Aorta (tissue), 5 donors: Measurements from ENCODE around the gene SUFU. TPM values are rescaled to one million over a fixed set of nuclear protein-coding genes. Genes with fewer than 3 reads are reported as not detected.
"Not testable (repeated sequence)": the region's sequence is repeated elsewhere in the genome, so short reads cannot be mapped to it uniquely, and the experiment has no call there.

Experiments used
- ATAC-seq: fragments of 200-7000 bp; cut with Tn5 transposase; one replicate; pipeline ENCODE4 v1.9.1; 2022; ENCODE audit warnings: moderate library complexity; ENCODE audit not compliant: low FRiP score
- DNase-seq, 2 donors: peaks; one replicate each; pipeline ENCODE4 v3.0.0-alpha.2; 2020
- H3K27ac ChIP-seq, 2 donors: one replicate each; pipeline ENCODE4 v1.5.1; 2013; ENCODE audit warnings: low read length in 2 of 2, mild to moderate bottlenecking in 2 of 2, moderate library complexity in 2 of 2, control low read depth in 1 of 2, inconsistent platforms in 1 of 2, low read depth in 1 of 2
- H3K27me3 ChIP-seq, 2 donors: one replicate each; pipeline ENCODE4 v1.6.1; 2013; ENCODE audit warnings: control low read depth in 1 of 2, low read length in 1 of 2, mild to moderate bottlenecking in 1 of 2, moderate library complexity in 1 of 2; ENCODE audit not compliant: insufficient read depth in 2 of 2, control insufficient read depth in 1 of 2
- H3K36me3 ChIP-seq, 2 donors: one replicate each; pipeline ENCODE4 v1.6.1; 2013; ENCODE audit warnings: control low read depth in 1 of 2, low read length in 1 of 2, mild to moderate bottlenecking in 1 of 2; ENCODE audit not compliant: insufficient read depth in 2 of 2, control insufficient read depth in 1 of 2
- H3K4me1 ChIP-seq, 2 donors: one replicate each; pipeline ENCODE4 v1.6.1; 2013; ENCODE audit warnings: low read length in 2 of 2, control low read depth in 1 of 2, mild to moderate bottlenecking in 1 of 2, moderate library complexity in 1 of 2; ENCODE audit not compliant: insufficient read depth in 2 of 2, control insufficient read depth in 1 of 2
- H3K4me3 ChIP-seq, 2 donors: one replicate each; pipeline ENCODE4 v1.5.1; 2013; ENCODE audit warnings: low read length in 2 of 2, control low read depth in 1 of 2, mild to moderate bottlenecking in 1 of 2
- H3K9me3 ChIP-seq: one replicate; pipeline ENCODE4 v1.6.1; 2013; ENCODE audit warnings: mild to moderate bottlenecking, low read length; ENCODE audit not compliant: control insufficient read depth
- WGBS, 2 donors: extraction: QIAGEN DNeasy Blood & Tissue Kit; methylation state at CpG; one replicate each; pipeline ENCODE4 v1.1.7; 2013; 5-methylcytosine and 5-hydroxymethylcytosine counted together
- intact Hi-C, 2 donors: fragments of 100-400 bp; cut with DNase I; formaldehyde crosslinking; loops; one replicate each; pipeline versions ENCODE4 v1.14.2 to v1.15.0; 2022
- polyA plus RNA-seq, 2 donors: library from polyadenylated mRNA; stranded (reverse); fragments of 200-250 nt; gene quantifications; one replicate each; pipeline ENCODE4 v1.2.3, GENCODE V29; 2013
- total RNA-seq, 2 donors: library from RNA; stranded (reverse); fragmentation: NEBNext Ultra II Directional; extraction: Animal tissue kit (Norgen Biotek cat#: 25700); gene quantifications; one replicate each; pipeline ENCODE4 v1.2.1, GENCODE V29; 2021
- donor health status: healthy with polysubstance abuse.
- donor health status: Bipolar disorder and iron deficiency.
- donor health status: DM: no; HTN: no; CAD: no.
- donor health status: DM: no; HTN: no; CAD: no.
- donor health status: DM: yes; HTN: yes; CAD: no.

The SUFU gene
- total and polyA plus RNA-seq, 4 donors = 2.3 to 24.0 (median 7.9) TPM

DNA sequence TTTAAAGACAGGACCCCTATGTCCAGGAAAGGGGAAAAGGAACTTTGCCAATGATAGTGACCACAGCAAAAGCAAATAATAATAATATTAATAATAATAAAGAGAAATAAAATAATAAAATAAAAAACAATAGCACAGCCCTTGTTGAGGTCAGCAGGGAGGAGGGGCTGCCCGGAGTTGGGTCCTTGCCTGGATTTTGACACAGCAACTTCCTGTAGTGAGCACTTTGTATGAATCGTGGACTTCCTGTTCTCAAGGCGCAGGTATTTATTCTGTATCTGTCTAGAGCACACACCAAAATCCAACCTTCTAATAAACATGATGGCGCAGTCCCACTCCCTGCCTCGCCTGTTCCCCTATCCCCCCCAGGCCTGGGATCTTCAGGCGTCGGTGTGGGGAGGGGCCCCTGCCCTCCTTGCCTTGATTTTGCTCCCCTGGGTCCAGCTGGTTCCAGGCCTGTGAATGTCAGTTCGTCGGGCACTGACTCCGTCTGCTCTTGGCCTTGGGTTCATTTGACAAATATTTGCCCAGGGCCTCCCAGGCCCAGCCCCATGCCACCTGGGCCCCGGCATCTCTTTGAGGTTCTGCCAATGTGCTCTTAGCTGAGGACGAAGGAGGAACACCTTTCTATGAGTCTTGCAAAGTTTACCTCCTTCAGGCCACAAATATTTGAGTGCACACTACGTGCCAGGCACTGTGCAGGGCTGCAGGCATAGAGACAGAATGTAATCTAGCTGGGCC, 154.4 kb downstream of the SUFU start:
- H3K36me3 ChIP-seq = peaks cover 0 to 11% of the 10 kb centered on the region in 2 donors
- WGBS, 2 donors = 46 to 52% methylated on average over 13 of the region's 13 CpGs
- H3K4me1 ChIP-seq = no peaks in the 10 kb centered on the region
- DNase-seq = peak in 1 of 2 donors; percentile 29
- intact Hi-C loops = no loop called here
- no peak overlapping the region for H3K27ac ChIP-seq
- H3K9me3 ChIP-seq = no peaks in the 10 kb centered on the region
- no peak overlapping the region for H3K4me3 ChIP-seq
- no peaks in the 10 kb centered on the region for H3K27me3 ChIP-seq
- no peak for ATAC-seq

DNA sequence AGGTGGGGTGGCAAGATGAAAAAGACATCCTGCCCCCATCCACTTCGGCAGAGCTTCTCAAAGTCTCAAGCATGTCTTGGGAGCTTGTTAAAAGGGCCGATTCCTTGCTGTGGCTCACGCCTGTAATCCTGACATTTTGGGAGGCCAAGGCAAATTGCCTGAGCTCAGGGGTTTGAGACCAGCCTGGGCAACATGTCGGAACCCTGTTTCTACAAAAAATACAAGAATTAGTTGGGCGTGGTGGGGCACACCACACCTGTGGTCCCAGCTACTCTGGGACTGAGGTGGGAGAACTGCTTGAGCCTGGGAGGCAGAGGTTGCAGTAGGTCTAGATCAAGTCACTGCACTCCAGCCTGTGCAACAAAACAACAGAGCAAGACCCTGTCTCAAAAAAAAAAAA, 155.0 kb downstream of the SUFU start:
- WGBS, 2 donors = 74 to 81% methylated on average over 5 of the region's 5 CpGs
- Histone ChIP-seq H3K27ac (no peak overlapping the region), H3K4me1 (no peaks in the 10 kb centered on the region), H3K4me3 (no peak overlapping the region), H3K27me3 (no peaks in the 10 kb centered on the region), H3K9me3 (no peaks in the 10 kb centered on the region), H3K36me3 (peaks cover 0 to 11% of the 10 kb centered on the region in 2 donors)
- intact Hi-C loops = no loop called here
- ATAC-seq = no peak
- peak in 1 of 2 donors; percentile 31 for DNase-seq

DNA sequence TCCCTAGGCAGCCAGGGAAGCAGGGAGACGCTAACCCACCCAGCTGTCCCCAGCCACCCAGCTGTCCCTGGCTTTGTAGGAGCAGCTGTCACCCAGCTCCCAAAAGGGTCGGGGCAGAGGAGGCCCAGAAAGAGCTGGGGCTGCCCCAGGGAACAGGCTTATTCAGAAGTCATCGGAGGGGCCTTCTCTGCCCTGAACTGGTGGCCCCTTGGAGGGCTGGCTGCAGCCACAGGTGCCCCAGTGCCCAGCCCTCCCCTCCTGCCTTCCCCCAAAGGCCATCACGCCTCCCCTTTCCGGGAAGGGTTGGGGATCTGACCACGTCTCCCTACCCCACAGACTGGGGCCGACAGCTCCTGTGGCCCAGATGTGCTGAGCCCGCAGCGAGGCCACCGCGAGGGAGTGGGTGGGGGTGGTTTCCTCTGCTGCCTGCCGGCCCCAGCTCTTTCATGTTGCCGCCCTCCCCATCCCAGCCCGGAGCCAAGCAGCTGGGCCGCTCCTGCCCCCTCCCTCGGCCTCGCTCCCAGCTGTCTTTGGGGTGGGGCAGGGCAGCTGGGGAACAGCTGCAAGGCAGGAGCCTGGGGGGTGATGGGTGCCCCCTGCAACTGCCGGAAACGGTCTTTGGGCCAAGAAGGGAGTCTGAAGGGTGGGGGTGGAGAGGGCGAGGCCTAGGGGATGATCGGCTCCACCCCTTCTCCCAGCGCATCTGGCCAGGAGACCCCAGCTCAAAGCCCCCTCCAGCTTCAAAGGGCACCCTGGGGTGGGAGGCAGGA, 157.3 kb downstream of the SUFU start:
- H3K27me3 ChIP-seq = no peaks in the 10 kb centered on the region
- DNase-seq (peak; percentile 75 to 85), ATAC-seq (peak; percentile 25)
- H3K4me1 ChIP-seq = no peaks in the 10 kb centered on the region
- intact Hi-C loops = no loop called here
- H3K4me3 ChIP-seq = no peak overlapping the region
- H3K27ac ChIP-seq = no peak overlapping the region
- peaks cover 0 to 6% of the 10 kb centered on the region in 2 donors for H3K36me3 ChIP-seq
- H3K9me3 ChIP-seq = no peaks in the 10 kb centered on the region
- WGBS, 2 donors = 14 to 17% methylated on average over 17 to 22 of the region's 22 CpGs

DNA sequence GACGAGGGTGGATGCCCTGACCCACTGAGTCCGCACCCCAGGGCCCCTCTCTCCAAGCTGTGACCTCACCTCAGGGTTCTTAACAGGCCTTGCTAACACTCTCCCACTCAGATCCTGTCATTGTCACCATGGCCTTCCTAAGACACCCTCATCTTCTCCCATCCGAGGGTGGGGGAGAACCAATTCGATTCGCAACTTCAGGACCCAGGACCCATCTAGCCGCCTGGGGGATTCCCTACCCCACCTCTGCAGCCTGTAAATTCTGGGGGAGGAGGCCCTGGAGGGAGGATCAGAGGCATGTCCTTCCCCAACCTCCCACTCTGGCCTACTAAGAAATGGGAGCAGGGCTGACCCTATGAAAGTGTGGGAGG, 157.9 kb downstream of the SUFU start:
- Histone ChIP-seq H3K27ac (no peak overlapping the region), H3K36me3 (peaks cover 0 to 3% of the 10 kb centered on the region in 2 donors), H3K4me3 (no peak overlapping the region), H3K9me3 (no peaks in the 10 kb centered on the region), H3K4me1 (no peaks in the 10 kb centered on the region), H3K27me3 (no peaks in the 10 kb centered on the region)
- DNase-seq (no peak), ATAC-seq (no peak)
- intact Hi-C loops = no loop called here
- 78 to 80% methylated on average over 6 of the region's 6 CpGs for WGBS, 2 donors

DNA sequence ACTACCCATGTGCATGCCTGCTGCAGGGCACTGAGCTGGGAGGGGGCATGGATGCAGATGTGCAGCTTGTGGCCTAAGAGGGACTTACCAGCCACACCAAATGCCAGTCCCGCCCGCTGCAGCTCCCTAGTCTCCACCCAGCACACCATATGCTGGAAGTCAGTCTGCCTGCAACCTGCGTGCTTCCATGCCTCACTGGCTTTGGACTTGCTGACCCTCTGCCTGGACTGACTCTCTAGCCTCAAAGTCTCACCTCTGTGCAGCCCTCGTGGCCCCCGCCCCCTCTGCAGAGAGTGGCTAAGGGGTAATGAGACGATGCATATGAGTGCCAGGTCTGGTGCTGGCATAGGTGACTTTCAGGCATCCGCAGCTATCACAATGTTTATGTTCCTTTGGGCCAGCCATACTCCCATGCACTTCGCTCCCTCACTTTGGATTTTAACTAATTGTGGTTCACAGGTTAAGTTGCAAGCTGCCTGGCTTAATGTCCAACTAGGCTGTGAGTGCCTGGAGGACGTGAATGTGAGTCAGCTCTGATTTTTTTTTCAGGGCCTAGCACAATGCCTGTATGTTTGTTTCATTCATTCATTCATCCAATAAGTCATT, 162.2 kb downstream of the SUFU start:
- ATAC-seq = no peak
- intact Hi-C loops = no loop called here
- Histone ChIP-seq H3K4me1 (no peaks in the 10 kb centered on the region), H3K36me3 (no peaks in the 10 kb centered on the region), H3K9me3 (no peaks in the 10 kb centered on the region), H3K27ac (no peak overlapping the region), H3K4me3 (no peak overlapping the region), H3K27me3 (no peaks in the 10 kb centered on the region)
- peak in 1 of 2 donors; percentile 25 for DNase-seq
- 24 to 68% methylated on average over 9 of the region's 9 CpGs for WGBS, 2 donors

DNA sequence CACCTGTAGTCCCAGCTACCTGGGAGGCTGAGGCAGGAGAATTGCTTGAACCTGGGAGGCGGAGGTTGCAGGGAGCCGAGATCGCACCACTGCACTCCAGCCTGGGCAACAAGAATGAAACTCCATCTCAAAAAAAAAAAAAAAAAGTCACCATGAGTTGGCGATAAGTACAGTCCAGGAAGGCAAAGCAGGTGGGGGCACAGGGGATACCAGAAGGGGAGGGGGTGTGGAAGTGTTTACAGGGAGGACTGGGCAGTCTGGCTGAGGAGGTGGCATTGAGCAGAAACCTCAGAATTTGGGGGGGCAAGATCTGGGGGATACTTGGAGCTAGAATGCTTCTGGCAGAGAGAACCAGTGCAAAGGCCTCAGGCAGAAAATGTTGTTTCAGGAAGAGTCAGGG, 163.6 kb downstream of the SUFU start:
- H3K36me3 ChIP-seq, intact Hi-C loops, H3K9me3 ChIP-seq, H3K27me3 ChIP-seq, H3K27ac ChIP-seq, H3K4me1 ChIP-seq, ATAC-seq, H3K4me3 ChIP-seq: not testable (repeated sequence)
- peak in 1 of 2 donors; percentile 30 for DNase-seq
- 93 to 94% methylated on average over 4 of the region's 4 CpGs for WGBS, 2 donors

DNA sequence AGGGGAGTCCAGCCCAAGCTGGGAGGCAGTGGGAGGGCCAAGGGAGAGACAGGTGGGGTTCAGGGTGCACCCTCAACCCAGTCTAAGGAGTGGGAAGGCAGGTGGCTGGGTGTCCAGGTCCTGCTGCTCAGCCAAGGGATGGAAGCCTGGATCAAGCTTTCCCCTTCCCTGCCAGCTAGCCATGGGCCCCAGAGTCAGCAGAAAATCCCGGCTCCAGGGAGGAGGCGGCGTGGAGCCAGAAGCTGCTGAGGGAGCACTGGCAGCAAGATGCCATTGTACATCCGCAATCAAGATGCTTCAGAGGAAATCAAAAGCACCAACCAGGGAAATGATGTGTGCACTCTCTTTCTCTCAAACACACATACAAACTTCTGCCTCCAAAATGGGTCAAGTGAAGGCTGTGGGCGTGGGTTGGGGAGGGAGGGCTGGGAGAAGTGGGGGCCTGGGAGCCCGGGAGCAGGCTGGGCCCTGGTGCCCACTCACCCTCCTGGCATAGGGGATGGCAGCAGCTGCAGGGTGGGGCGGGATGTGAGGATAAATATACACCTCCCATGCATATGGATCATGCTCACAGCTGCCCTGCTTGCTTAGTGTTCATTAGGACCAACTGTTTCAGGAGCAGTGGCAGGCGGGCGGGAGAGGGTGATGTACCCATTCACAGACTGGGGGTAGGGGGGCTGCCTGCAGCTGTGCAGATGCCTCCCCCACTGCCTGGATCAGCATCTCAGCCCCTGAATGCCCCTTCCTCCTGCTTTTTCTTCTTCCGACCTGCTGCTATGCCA, 164.7 kb downstream of the SUFU start:
- intact Hi-C loops = no loop called here
- Histone ChIP-seq H3K27ac (peak overlapping the region in 1 of 2 donors; percentile 18), H3K4me1 (no peaks in the 10 kb centered on the region), H3K36me3 (no peaks in the 10 kb centered on the region), H3K27me3 (no peaks in the 10 kb centered on the region), H3K9me3 (no peaks in the 10 kb centered on the region), H3K4me3 (no peak overlapping the region)
- ATAC-seq = no peak
- WGBS, 2 donors = 77 to 85% methylated on average over 10 of the region's 10 CpGs
- peak in 1 of 2 donors; percentile 56 for DNase-seq

DNA sequence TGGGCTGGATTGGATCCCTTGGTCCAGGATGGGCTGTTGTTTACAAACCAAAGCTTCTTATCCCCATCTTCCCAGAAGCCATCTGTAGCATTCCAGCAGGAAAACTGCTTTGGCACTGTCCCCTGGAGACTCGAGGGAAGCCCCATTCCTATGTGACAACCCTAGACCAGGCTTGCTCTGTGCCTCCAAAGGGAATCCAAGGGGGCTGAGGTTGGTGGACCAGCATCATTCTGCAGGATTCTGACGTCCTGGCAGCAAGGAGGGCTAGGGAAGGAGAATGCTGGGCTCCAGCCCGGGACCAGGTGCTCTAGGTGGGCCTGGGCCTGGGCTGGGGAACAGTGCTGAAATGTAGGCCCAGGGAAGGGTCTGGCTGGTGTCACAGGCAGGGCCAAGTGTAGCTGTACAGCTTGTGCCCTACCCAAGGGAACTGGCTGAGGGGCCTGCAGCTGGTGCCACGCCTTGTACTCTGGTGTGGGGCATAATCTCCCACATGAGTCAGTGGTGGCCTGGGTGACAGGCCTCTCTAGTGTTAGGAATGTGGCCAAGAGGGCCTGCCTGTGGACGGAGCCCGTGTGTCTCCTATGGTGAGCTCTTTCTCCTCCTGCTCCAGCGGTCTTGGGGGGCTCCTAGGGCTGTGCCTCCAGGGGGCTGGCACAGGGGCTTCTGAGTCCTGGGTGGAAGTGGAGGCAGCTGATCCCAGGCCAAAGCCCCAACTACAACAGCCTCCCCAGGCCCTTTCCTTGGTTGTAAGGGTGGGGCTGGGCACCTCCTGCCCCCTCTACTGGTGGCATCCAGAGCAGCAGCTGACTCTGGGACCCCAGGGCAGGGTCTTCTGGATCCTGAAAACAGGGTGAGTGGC, 165.7 kb downstream of the SUFU start:
- H3K4me1 ChIP-seq = no peaks in the 10 kb centered on the region
- no peak overlapping the region for H3K4me3 ChIP-seq
- no peaks in the 10 kb centered on the region for H3K36me3 ChIP-seq
- intact Hi-C loops = no loop called here
- WGBS, 2 donors = 33 to 34% methylated on average over 6 to 7 of the region's 7 CpGs
- H3K27ac ChIP-seq = peak overlapping the region in 1 of 2 donors; percentile 18
- no peaks in the 10 kb centered on the region for H3K27me3 ChIP-seq
- no peaks in the 10 kb centered on the region for H3K9me3 ChIP-seq
- ATAC-seq (peak; percentile 68), DNase-seq (peak in 1 of 2 donors; percentile 83)
